IPS-20b (cell line): Measurements from ENCODE around the gene LRRC39.

Experiments used
- H3K27ac ChIP-seq: one replicate; pipeline ENCODE4 v1.5.1; 2013; ENCODE audit warnings: low read length
- H3K27me3 ChIP-seq: 2 replicates; pipeline ENCODE4 v1.6.1; 2013; ENCODE audit warnings: mild to moderate bottlenecking, low read length, inconsistent platforms; ENCODE audit not compliant: insufficient read depth
- H3K36me3 ChIP-seq: 2 replicates; pipeline ENCODE4 v1.6.1; 2013; ENCODE audit warnings: low read depth, mild to moderate bottlenecking, inconsistent platforms, low read length, moderate library complexity; ENCODE audit not compliant: insufficient read depth
- H3K4me1 ChIP-seq: 2 replicates; pipeline ENCODE4 v1.6.1; 2013; ENCODE audit warnings: mild to moderate bottlenecking, control low read depth, inconsistent platforms, low read length, moderate library complexity; ENCODE audit not compliant: insufficient read depth
- H3K4me3 ChIP-seq: 2 replicates; pipeline ENCODE4 v1.5.1; 2013; ENCODE audit warnings: mild to moderate bottlenecking, low read length, inconsistent platforms
- H3K9ac ChIP-seq: 2 replicates; pipeline ENCODE4 v1.6.1; 2013; ENCODE audit warnings: low read depth, mild to moderate bottlenecking, inconsistent platforms, low read length, moderate library complexity
- H3K9me3 ChIP-seq: 2 replicates; pipeline ENCODE4 v1.6.1; 2013; ENCODE audit warnings: mild to moderate bottlenecking, low read depth, low read length, inconsistent platforms; ENCODE audit not compliant: insufficient read depth

The LRRC39 gene

GRCh38 chr1:100115524-100115923, 62.5 kb downstream of the LRRC39 start:
- H3K9me3 ChIP-seq, result no peaks in the 10 kb centered on the region
- H3K36me3 ChIP-seq, result peaks cover 49% of the 10 kb centered on the region
- H3K9ac ChIP-seq, result no peak overlapping the region
- H3K27ac ChIP-seq, result no peak overlapping the region
- no peak overlapping the region for H3K4me3 ChIP-seq
- no peaks in the 10 kb centered on the region for H3K27me3 ChIP-seq
- no peaks in the 10 kb centered on the region for H3K4me1 ChIP-seq

GRCh38 chr1:100109554-100110066, 68.4 kb downstream of the LRRC39 start:
- Histone ChIP-seq H3K4me1 (no peaks in the 10 kb centered on the region), H3K36me3 (peaks cover 49% of the 10 kb centered on the region), H3K4me3 (no peak overlapping the region), H3K9me3 (no peaks in the 10 kb centered on the region), H3K9ac (no peak overlapping the region), H3K27me3 (no peaks in the 10 kb centered on the region), H3K27ac (no peak overlapping the region)

- no peak overlapping the region for H3K9ac ChIP-seq
- H3K27me3 ChIP-seq, result no peaks in the 10 kb centered on the region
- H3K4me3 ChIP-seq, result no peak overlapping the region
- H3K27ac ChIP-seq, result no peak overlapping the region
- H3K36me3 ChIP-seq, result peaks cover 66% of the 10 kb centered on the region
- no peaks in the 10 kb centered on the region for H3K4me1 ChIP-seq
- H3K9me3 ChIP-seq, result no peaks in the 10 kb centered on the region
Measured at GRCh38 chr1:100107696-100108095, 70.4 kb downstream of the LRRC39 start.

GRCh38 chr1:100101564-100101963, 76.5 kb downstream of the LRRC39 start:
- H3K4me1 ChIP-seq, result no peaks in the 10 kb centered on the region
- no peak overlapping the region for H3K9ac ChIP-seq
- no peaks in the 10 kb centered on the region for H3K9me3 ChIP-seq
- H3K36me3 ChIP-seq, result peaks cover 97% of the 10 kb centered on the region
- no peak overlapping the region for H3K27ac ChIP-seq
- H3K27me3 ChIP-seq, result no peaks in the 10 kb centered on the region
- no peak overlapping the region for H3K4me3 ChIP-seq

- H3K9me3 ChIP-seq, result no peaks in the 10 kb centered on the region
- no peak overlapping the region for H3K9ac ChIP-seq
- no peaks in the 10 kb centered on the region for H3K4me1 ChIP-seq
- peaks cover 95% of the 10 kb centered on the region for H3K36me3 ChIP-seq
- H3K4me3 ChIP-seq, result no peak overlapping the region
- no peaks in the 10 kb centered on the region for H3K27me3 ChIP-seq
- H3K27ac ChIP-seq, result no peak overlapping the region
Measured at GRCh38 chr1:100100202-100100601, 77.9 kb downstream of the LRRC39 start.
